Tibial artery (tissue), 4 donors: ENCODE measurements around the gene ZDHHC11.

Experiments
- DNase-seq, 2 donors: peaks; one replicate each; pipeline ENCODE4 v3.0.0-alpha.2; 2019
- H3K27ac ChIP-seq, 2 donors: fragments of 200-600 bp; sonication (generic) in 1 of 2; 1 replicate in 1 of 2; 2 replicates in 1 of 2; pipeline ENCODE4 v1.5.1; 2018 to 2019; ENCODE audit warnings: mild to moderate bottlenecking in 1 of 2
- H3K27me3 ChIP-seq, 2 donors: fragments of 200-600 bp; sonication (generic) in 1 of 2; one replicate each; pipeline versions ENCODE4 v1.5.1 to v1.6.0; 2016 to 2019
- H3K36me3 ChIP-seq, 3 donors: fragments of 200-600 bp; sonication (generic) in 2 of 3; one replicate each; pipeline ENCODE4 v1.5.1; 2016 to 2019; ENCODE audit warnings: mild to moderate bottlenecking in 2 of 3
- H3K4me1 ChIP-seq, 4 donors: fragments of 200-600 bp; sonication (generic) in 2 of 4; 1 replicate in 3 of 4; 2 replicates in 1 of 4; pipeline ENCODE4 v1.5.1; 2016 to 2019
- H3K4me3 ChIP-seq, 2 donors: fragments of 200-600 bp; sonication (generic) in 1 of 2; 1 replicate in 1 of 2; 2 replicates in 1 of 2; pipeline ENCODE4 v1.5.1; 2018 to 2019; ENCODE audit warnings: mild to moderate bottlenecking in 2 of 2
- H3K9me3 ChIP-seq, 3 donors: fragments of 200-600 bp; sonication (generic) in 1 of 3; one replicate each; pipeline ENCODE4 v1.5.1; 2016 to 2019
- CTCF ChIP-seq, 2 experiments: fragments of 200-600 bp in 1 of 2; fragments of 450-650 bp in 1 of 2; IDR thresholded peaks; one replicate each; pipeline ENCODE4 v1.5.1; 2017 to 2019; ENCODE audit warnings: antibody characterized with exemption in 2 of 2, mild to moderate bottlenecking in 1 of 2, moderate library complexity in 1 of 2
- intact Hi-C: fragments of 100-400 bp; cut with DNase I; formaldehyde crosslinking; loops from one replicate; pipeline ENCODE4 v1.15.0; 2023; ENCODE audit warnings: low total_unique reads

Gene ZDHHC11

GRCh38 chr5:886036-886435 lies 35.2 kb upstream of the ZDHHC11 start:
- Histone ChIP-seq H3K4me1 (peaks cover 0 to 7% (median 2%) of the 10 kb centered on the region in 4 donors), H3K4me3 (no peak overlapping the region), H3K9me3 (no peaks in the 10 kb centered on the region), H3K36me3 (peaks cover 82 to 100% (median 89%) of the 10 kb centered on the region in 3 donors), H3K27ac (no peak overlapping the region), H3K27me3 (no peaks in the 10 kb centered on the region)
- DNase-seq = no peak
- intact Hi-C loops = no loop called here
- no peak for TF ChIP-seq CTCF (IDR thresholded peaks at IDR 0.05)

GRCh38 chr5:885529-885928 lies 34.7 kb upstream of the ZDHHC11 start:
- no peak overlapping the region for H3K4me3 ChIP-seq
- DNase-seq = no peak
- TF ChIP-seq CTCF (IDR thresholded peaks at IDR 0.05) = no peak
- peaks cover 87 to 100% (median 94%) of the 10 kb centered on the region in 3 donors for H3K36me3 ChIP-seq
- intact Hi-C loops = no loop called here
- no peak overlapping the region for H3K27ac ChIP-seq
- peaks cover 0 to 2% (median 0%) of the 10 kb centered on the region in 4 donors for H3K4me1 ChIP-seq
- no peaks in the 10 kb centered on the region for H3K9me3 ChIP-seq
- H3K27me3 ChIP-seq = no peaks in the 10 kb centered on the region

- Histone ChIP-seq H3K9me3 (no peaks in the 10 kb centered on the region), H3K4me3 (no peak overlapping the region), H3K27me3 (no peaks in the 10 kb centered on the region), H3K27ac (no peak overlapping the region), H3K4me1 (no peaks in the 10 kb centered on the region), H3K36me3 (peaks cover 86 to 98% (median 91%) of the 10 kb centered on the region in 3 donors)
- no peak for DNase-seq
- intact Hi-C loops = no loop called here
- TF ChIP-seq CTCF (IDR thresholded peaks at IDR 0.05) = no peak
Measured at GRCh38 chr5:885127-885442, 34.3 kb upstream of the ZDHHC11 start.

GRCh38 chr5:884345-885126 lies 33.8 kb upstream of the ZDHHC11 start:
- Histone ChIP-seq H3K4me1 (no peaks in the 10 kb centered on the region), H3K27me3 (no peaks in the 10 kb centered on the region), H3K27ac (no peak overlapping the region), H3K36me3 (peaks cover 80 to 93% (median 86%) of the 10 kb centered on the region in 3 donors), H3K4me3 (no peak overlapping the region), H3K9me3 (no peaks in the 10 kb centered on the region)
- no peak for DNase-seq
- intact Hi-C loops = no loop called here
- TF ChIP-seq CTCF (IDR thresholded peaks at IDR 0.05) = no peak

- Histone ChIP-seq H3K4me3 (no peak overlapping the region), H3K27me3 (no peaks in the 10 kb centered on the region), H3K36me3 (peaks cover 71 to 84% (median 80%) of the 10 kb centered on the region in 3 donors), H3K9me3 (no peaks in the 10 kb centered on the region), H3K27ac (no peak overlapping the region), H3K4me1 (no peaks in the 10 kb centered on the region)
- intact Hi-C loops = no loop called here
- TF ChIP-seq CTCF (IDR thresholded peaks at IDR 0.05) = no peak
- DNase-seq = no peak
Measured at GRCh38 chr5:883475-884181, 32.8 kb upstream of the ZDHHC11 start.
